DMS79 (cell line): ENCODE measurements around the gene MYO18A.
A peak's percentile ranks its signal among the peaks of the same experiment; 100 is the strongest.
"Not testable (repeated sequence)": the region's sequence is repeated elsewhere in the genome, so short reads cannot be mapped to it uniquely, and the experiment has no call there.

ENCODE experiments used
- DNase-seq: peaks from one replicate; lab custom pipeline; 2025; lab: John Stamatoyannopoulos, UW

The MYO18A gene

GRCh38 chr17:29148790-29149430, 31.3 kb downstream of the MYO18A start:
- peak; percentile 85 for DNase-seq

DNA sequence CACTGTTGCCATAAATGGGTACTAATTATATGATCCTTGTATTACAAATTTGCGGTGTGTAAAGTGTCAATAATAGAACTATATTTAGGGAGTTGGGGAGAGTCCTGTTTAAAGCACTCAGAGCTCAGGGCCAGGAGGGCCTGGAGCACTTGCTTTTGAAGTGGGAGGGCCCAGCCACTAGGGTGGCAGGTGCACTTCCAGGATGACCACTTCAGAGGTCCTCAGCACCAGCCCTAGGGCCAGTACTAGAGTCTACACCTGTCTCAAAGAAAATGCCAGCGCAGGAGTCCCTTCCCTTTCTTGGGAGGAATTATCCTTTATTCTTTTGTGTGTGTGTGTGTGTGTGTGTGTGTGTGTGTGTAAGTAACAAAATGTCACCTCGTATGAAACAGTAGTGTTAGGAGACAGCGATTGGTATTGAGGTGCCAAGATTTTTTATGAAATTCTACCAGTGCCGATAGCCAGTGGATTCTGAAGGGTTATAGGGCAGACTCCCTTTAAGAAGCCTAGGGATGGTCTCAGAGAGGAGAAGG, 31.9 kb downstream of the MYO18A start:
- DNase-seq = peak; percentile 90

DNA sequence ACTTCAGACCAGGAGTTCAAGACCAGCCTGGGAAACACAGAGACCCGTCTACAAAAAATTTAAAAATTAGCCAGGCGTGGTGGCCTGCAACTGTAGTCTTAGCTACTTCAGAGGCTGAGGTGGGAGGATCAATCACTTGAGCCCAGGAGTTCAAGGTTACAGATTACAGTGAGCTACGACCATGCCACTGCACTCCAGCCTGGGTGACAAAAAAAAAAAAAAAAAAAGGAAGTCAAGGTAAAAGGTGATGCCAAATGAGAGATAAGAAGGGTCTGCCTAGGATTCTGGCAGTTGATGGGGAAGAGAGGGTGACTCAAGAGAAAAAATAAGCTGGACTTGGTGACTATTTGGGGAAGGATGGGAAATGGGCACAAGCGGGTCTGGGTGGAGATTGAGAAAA, 32.5 kb downstream of the MYO18A start:
- no peak for DNase-seq

- DNase-seq = not testable (repeated sequence)
Observed at GRCh38 chr17:29147228-29147627, 33.0 kb downstream of the MYO18A start.

DNA sequence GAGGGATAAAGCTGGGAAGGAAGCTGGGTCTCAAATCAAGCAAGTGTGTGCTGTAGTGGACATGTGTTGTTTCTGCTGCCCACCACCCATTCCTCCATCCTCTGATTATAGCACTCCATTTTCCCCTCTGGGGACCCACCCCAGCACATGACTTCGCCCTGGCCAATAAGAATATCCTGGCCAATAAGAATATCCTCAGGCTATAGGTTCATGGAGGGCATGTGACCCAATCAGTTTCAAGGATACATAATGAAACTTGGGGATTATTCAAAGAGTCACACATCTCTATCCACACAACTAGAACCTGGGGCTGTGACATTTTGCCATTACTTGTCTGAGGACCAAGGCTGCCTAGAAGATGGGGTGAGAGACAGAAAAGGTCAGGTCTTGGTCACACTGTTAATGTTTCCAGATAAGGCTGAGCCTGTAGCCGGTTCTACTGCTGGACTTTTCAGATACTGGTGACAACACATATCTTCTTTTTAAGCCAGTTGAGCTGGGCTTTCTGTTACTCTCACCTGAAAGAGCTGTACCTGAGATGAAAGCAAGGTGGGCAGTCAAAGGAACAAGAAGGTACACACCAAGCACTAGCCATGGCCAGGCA, 33.7 kb downstream of the MYO18A start:
- DNase-seq = no peak

GRCh38 chr17:29145289-29146073, 34.7 kb downstream of the MYO18A start:
- peak; percentile 85 for DNase-seq

DNA sequence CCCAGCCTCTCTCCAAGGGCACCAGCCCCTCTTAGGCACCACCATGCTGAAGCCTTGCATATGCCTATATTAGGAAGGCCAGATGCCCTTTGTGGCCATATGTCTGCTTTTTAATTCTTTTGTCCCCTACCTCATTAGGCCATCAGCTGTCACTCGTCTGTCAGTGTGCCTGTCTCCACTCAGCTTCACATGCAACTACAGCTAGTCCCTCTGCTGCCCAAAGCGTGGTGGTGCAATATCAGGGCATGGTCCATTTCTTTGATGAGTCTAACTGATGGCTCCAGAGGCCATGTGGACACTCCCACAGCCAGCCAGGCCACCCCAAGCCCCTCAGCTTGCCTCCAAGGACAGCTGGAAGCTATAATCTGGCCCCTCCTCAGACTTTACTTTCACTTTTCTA, 36.3 kb downstream of the MYO18A start:
- DNase-seq = no peak

GRCh38 chr17:29141514-29141876, 38.7 kb downstream of the MYO18A start:
- no peak for DNase-seq

DNA sequence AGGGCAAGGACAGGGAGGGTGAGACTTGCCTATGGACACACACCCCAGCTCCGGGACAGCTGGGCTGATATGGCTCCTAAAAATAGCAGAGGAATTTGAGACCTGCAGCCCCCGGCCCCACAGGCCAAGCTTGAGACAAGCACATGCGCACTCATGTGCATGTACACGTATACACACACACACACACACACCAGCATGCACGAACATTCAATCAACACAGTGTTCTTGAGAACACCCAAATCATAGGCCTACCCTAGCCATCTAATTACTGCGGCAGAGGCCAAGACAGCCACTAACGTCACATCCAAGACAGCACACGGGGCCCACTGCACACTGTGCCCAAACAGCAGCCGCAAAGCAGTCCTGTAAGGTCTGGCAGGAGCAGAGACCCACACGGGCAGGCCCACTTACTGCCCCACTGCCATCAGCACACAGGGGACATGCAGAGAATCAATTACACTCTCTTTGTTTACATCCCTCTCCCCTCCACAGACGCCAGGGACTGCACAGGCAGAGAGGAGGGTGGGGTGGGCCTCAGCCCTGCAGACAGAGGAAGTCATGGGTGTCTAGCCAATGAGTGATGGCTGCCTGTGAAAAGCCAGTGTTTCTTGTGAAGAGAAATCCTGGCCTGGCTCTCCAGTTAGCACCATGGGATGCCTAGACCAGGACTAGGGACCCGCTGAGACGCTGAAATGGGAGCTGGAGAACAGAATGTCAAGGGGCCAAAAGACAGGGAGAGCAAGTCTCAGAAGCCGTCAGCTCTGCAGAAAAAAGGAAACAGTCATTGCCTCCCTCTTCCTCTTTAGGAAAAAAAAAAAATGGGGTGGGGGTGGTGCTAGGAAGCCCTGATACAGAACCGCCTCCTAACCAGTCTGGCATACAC, 39.3 kb downstream of the MYO18A start:
- no peak for DNase-seq

DNA sequence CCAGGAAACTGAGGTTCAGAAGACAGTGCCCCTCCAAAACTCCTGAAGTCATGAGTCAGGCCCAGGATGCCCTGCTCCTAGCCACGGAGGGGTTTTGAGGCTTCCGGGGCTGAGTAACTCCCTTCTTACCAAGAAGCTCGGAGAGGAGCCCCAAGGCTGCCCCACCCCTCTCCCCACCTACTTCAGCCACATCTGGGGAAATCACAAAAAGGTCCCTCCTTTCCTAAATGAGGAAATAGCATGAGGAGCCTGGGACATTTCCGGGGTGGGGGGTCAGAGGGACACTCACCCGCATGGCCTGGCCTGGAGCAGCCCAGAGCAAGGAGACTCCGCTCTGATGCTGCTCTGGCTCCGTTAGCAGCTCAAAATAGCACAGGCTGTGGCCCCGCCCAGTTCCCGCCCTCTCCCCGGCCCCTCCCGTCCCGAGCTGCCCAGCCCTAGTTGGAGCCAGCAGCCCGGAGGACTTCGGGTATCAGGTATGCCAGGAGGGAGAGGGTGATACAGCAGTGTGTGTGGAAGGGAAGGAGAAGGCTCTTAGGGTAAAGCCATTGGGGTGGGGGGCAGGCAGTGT, 40.1 kb downstream of the MYO18A start:
- no peak for DNase-seq

DNA sequence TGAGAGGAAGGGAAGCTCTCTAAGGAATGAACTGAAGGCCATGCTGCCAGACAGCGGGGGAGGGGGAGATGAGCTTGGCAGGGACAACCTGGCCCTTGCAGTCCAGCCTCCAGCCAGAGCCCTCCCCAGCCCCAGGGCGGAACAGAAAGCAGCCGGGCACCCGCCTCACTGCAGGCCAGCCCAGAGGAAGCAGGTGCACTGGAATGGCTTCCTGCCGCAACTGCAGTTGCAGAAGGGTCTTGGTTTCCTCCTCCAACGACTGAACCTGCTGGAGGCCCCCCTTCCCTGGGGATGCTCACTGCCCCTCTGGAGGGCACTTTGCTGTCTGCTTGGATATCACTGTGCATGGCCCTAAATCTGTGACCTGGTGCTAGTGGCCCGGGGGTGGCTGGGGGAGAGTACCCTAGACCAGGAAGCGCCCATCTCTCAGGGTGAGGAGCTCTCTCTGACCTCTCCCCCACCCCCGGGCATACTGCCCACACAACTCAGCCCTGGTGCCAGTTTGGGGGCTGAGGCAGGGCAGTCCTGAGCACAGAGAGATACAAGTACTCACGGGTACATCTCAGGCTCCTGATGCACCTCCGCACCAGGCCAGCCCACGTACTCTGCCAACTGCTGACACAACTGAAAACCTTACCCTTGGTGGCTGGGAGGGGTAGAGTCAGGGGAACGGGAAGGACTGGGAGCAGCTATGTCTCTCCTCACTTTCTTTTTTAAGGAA, 41.1 kb downstream of the MYO18A start:
- no peak for DNase-seq

GRCh38 chr17:29138184-29138955, 41.8 kb downstream of the MYO18A start:
- DNase-seq = no peak

GRCh38 chr17:29136998-29137730, 43.0 kb downstream of the MYO18A start:
- no peak for DNase-seq

DNA sequence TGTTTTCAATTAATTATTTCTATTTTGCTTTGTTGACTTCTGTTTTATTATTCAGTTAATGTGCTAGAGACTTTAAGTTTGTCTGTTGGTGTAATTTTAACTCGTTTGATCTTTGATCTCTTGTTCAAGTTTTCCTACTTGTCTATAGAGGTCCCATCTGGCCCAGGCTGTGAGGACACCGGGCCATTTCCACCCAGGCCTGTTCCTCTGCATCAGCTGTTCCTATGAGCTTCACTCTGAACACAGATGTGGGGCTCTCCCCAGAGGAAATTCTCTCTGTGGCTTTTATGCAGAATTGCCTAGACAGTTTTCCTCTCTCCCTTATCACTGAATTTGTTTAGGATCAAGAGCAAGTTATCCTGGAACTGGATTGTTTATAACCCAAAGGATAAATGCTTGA, 44.7 kb downstream of the MYO18A start:
- no peak for DNase-seq

- DNase-seq = no peak
Observed at GRCh38 chr17:29133121-29133713, 47.0 kb downstream of the MYO18A start.

- no peak for DNase-seq
Observed at GRCh38 chr17:29131814-29132682, 48.1 kb downstream of the MYO18A start.

DNA sequence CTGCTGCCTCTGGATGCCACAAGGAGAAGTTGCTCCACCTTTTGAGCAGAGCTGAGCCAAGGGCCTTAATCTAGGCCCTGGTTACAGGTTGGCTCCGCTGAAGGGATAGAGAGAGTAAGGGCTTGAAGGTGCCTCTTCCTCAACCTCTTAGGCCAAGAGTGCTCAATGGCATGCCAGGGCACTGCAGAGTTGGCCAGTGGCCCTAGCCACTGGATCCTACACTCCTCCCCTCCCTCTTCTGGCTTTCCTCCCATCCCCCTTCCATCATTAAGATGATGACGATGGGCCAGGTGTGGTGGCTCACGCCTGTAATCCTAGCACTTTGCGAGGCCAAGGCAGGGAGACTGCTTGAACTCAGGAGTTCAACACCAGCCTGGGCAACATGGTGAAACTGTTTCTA, 50.5 kb downstream of the MYO18A start:
- DNase-seq = peak; percentile 19

DNA sequence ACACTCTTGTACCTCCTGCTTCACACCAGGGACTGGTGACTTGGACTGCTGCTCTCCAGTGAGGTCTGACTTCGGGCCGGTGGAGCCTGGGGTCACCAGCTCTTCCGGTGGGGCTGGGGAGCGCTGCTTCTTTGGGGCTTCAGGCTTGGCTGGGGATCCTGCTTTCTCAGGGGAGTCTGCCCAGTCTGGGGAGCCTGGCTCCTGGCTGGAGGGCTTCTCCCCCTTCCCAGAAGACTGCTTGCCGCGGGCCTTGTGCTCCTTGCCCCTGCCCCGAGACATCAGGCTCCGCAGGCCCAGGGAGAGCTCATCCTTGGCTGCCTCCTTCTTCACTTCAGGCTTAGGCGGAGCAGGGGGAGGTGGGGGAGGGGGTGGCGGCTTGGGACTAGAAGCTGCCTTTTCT, 52.4 kb downstream of the MYO18A start:
- no peak for DNase-seq
